Activated CD8-positive, alpha-beta T cell treated with anti-CD3 and anti-CD28 coated beads for 36 hours (primary cell): ENCODE data around the gene EXOC4. TPM values are rescaled to one million over a fixed set of nuclear protein-coding genes. Genes with fewer than 3 reads are reported as not detected.

Experiments used
- ATAC-seq: fragments of 200-7000 bp; cut with Tn5 transposase; one replicate; pipeline ENCODE4 v1.10.0; 2021; ENCODE audit warnings: mild to moderate bottlenecking, moderate library complexity
- CTCF ChIA-PET: fragments of 350-600 bp; sonication (Branson Sonifier 250); formaldehyde crosslinking; loops from one replicate; lab custom pipeline; 2021; ENCODE audit warnings: antibody characterized with exemption; lab: Charles Lee
- POLR2A ChIA-PET: fragments of 350-600 bp; sonication (Branson Sonifier 250); formaldehyde crosslinking; loops from one replicate; lab custom pipeline; 2021; ENCODE audit warnings: antibody characterized with exemption; lab: Charles Lee
- DNase-seq: peaks from one replicate; pipeline ENCODE4 v3.0.0-alpha.2; 2020
- H3K27ac Mint-ChIP-seq: one replicate; pipeline ENCODE4 v1.8.0; 2021; ENCODE audit warnings: mild to moderate bottlenecking, mixed read lengths
- H3K27me3 Mint-ChIP-seq: one replicate; pipeline ENCODE4 v1.8.0; 2021; ENCODE audit warnings: mixed read lengths
- H3K36me3 Mint-ChIP-seq: one replicate; pipeline ENCODE4 v1.8.0; 2021; ENCODE audit warnings: low read depth, mixed read lengths
- H3K4me1 Mint-ChIP-seq: one replicate; pipeline ENCODE4 v1.8.0; 2021; ENCODE audit warnings: low read depth, mixed read lengths
- H3K4me3 Mint-ChIP-seq: one replicate; pipeline ENCODE4 v1.8.0; 2021; ENCODE audit warnings: mild to moderate bottlenecking, moderate library complexity, mixed read lengths
- H3K9me3 Mint-ChIP-seq: one replicate; pipeline ENCODE4 v1.8.0; 2021; ENCODE audit warnings: mixed read lengths
- intact Hi-C: fragments of 100-400 bp; cut with micrococcal nuclease; formaldehyde crosslinking; loops from one replicate; pipeline ENCODE4 v1.10.0; 2022
- total RNA-seq, 2 experiments: library from RNA; stranded (reverse); gene quantifications; one replicate each; pipeline ENCODE4 v1.2.3, GENCODE V29; 2021
- TF ChIP-seq, protein P1 (sequence below): fragments of 200-600 bp; IDR thresholded peaks from one replicate; pipeline ENCODE4 v1.8.0; 2022; ENCODE audit warnings: antibody characterized with exemption, mild to moderate bottlenecking

EXOC4 gene
- total RNA-seq, 2 experiments from 2014 or later = 54.1 to 61.7 TPM

DNA sequence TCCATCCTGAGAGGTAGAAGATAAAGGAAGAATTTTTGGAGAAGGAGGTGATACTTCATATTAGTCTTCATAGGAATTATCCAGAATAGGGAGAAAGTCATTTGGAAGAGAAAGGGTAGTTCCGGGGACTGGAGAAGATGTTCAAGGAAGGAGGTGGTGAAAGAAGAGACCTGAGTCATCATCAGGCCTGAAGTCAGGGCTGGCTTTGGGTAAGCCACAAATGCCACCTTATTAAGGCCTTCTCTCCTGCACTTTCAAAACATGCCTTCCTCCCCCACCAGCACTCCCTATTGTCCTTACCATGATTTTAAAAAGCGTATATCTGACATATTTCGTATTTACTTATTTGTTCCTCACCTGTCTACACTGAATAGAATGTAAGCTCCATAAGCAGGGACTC lies 762.1 kb downstream of the EXOC4 start:
- intact Hi-C loops = no loop called here
- ChIA-PET POLR2A (no interaction called here), CTCF (interaction anchor here (0.9 kb wide), 1 partner anchor 118 kb away, joined by 3 read pairs; no protein-coding TSS in a partner anchor)
- Mint-ChIP-seq H3K4me3 (no peak overlapping the region), H3K27me3 (no peaks in the 10 kb centered on the region), H3K27ac (no peak overlapping the region), H3K36me3 (peaks cover 9% of the 10 kb centered on the region), H3K9me3 (no peaks in the 10 kb centered on the region), H3K4me1 (no peaks in the 10 kb centered on the region)
- DNase-seq = no peak
- TF ChIP-seq, protein P1, sequence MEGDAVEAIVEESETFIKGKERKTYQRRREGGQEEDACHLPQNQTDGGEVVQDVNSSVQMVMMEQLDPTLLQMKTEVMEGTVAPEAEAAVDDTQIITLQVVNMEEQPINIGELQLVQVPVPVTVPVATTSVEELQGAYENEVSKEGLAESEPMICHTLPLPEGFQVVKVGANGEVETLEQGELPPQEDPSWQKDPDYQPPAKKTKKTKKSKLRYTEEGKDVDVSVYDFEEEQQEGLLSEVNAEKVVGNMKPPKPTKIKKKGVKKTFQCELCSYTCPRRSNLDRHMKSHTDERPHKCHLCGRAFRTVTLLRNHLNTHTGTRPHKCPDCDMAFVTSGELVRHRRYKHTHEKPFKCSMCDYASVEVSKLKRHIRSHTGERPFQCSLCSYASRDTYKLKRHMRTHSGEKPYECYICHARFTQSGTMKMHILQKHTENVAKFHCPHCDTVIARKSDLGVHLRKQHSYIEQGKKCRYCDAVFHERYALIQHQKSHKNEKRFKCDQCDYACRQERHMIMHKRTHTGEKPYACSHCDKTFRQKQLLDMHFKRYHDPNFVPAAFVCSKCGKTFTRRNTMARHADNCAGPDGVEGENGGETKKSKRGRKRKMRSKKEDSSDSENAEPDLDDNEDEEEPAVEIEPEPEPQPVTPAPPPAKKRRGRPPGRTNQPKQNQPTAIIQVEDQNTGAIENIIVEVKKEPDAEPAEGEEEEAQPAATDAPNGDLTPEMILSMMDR = no peak
- no peak for ATAC-seq

GRCh38 chr7:134016223-134016941 lies 763.5 kb downstream of the EXOC4 start:
- TF ChIP-seq, protein P1 = peak; percentile 45
- no peaks in the 10 kb centered on the region for H3K4me1 Mint-ChIP-seq
- ChIA-PET CTCF (interaction anchor here (1.0 to 1.5 kb wide), 2 partner anchors 10 to 23 kb away, joined by 3 read pairs; no protein-coding TSS in a partner anchor), POLR2A (interaction anchor here (0.5 kb wide), 1 partner anchor 415 kb away, joined by 4 read pairs; no protein-coding TSS in a partner anchor)
- no peak for ATAC-seq
- H3K36me3 Mint-ChIP-seq = peaks cover under 1% of the 10 kb centered on the region
- H3K9me3 Mint-ChIP-seq = no peaks in the 10 kb centered on the region
- H3K4me3 Mint-ChIP-seq = no peak overlapping the region
- DNase-seq = no peak
- intact Hi-C loops = no loop called here
- H3K27me3 Mint-ChIP-seq = no peaks in the 10 kb centered on the region
- H3K27ac Mint-ChIP-seq = no peak overlapping the region

DNA sequence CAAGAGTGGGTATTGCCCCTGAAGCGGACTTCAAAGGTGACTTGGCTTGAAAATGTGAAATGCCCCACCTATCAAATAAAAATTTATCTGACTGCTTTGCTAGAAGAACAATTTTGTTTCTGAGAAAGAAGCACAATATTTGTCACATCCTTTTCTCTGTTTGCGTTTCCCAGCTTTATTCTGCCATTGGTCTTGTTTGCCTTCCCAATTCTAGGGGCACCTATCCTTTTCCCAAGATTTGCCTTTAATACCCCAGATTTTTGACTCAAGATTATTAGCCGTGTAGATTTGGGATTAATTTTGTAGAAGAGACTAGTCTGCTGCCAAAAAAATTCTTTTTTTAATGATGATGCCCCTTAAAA lies 764.0 kb downstream of the EXOC4 start:
- POLR2A ChIA-PET = no interaction called here
- Mint-ChIP-seq H3K36me3 (no peaks in the 10 kb centered on the region), H3K27me3 (no peaks in the 10 kb centered on the region), H3K27ac (no peak overlapping the region), H3K4me3 (no peak overlapping the region), H3K9me3 (no peaks in the 10 kb centered on the region), H3K4me1 (no peaks in the 10 kb centered on the region)
- CTCF ChIA-PET = interaction anchor here (1.0 to 1.5 kb wide), 2 partner anchors 9 to 23 kb away, joined by 3 read pairs; no protein-coding TSS in a partner anchor
- ATAC-seq (no peak), DNase-seq (no peak)
- intact Hi-C loops = no loop called here
- TF ChIP-seq, protein P1 = peak; percentile 7

GRCh38 chr7:134018306-134018705 lies 765.4 kb downstream of the EXOC4 start:
- Mint-ChIP-seq H3K27ac (no peak overlapping the region), H3K4me1 (no peaks in the 10 kb centered on the region), H3K9me3 (no peaks in the 10 kb centered on the region), H3K27me3 (no peaks in the 10 kb centered on the region), H3K36me3 (no peaks in the 10 kb centered on the region), H3K4me3 (no peak overlapping the region)
- TF ChIP-seq, protein P1 = no peak
- intact Hi-C loops = no loop called here
- DNase-seq = no peak
- no peak for ATAC-seq
- POLR2A ChIA-PET = no interaction called here
- CTCF ChIA-PET = no interaction called here

DNA sequence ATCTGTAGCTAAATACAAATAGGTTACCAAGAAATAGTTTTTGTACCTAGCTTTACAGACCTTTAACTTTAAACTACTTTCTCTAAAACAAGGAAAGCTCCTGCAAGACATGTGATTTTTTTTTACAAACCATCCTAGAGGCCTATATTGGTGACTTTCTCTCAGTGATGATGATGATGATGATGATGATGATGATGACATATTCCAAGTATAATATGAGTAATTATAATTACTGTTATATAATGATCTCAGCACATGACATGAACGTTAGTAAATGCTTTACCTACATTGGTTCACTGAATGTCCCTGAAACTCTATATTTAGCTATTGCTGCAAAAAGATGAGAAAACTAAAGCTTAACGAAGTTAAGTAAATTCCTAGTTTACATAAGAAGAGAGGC lies 766.4 kb downstream of the EXOC4 start:
- TF ChIP-seq, protein P1 = no peak
- H3K4me1 Mint-ChIP-seq = no peaks in the 10 kb centered on the region
- no peak overlapping the region for H3K27ac Mint-ChIP-seq
- H3K27me3 Mint-ChIP-seq = no peaks in the 10 kb centered on the region
- H3K4me3 Mint-ChIP-seq = no peak overlapping the region
- no peak for DNase-seq
- POLR2A ChIA-PET = no interaction called here
- CTCF ChIA-PET = no interaction called here
- H3K9me3 Mint-ChIP-seq = no peaks in the 10 kb centered on the region
- intact Hi-C loops = no loop called here
- ATAC-seq = no peak
- H3K36me3 Mint-ChIP-seq = peaks cover 4% of the 10 kb centered on the region
